Activated T-helper 1 cell treated with anti-CD3 and anti-CD28 coated beads, Interleukin-2, amount 50 U/mL, for 16 hours (primary cell): ENCODE measurements around the gene HCN2.
A peak's percentile ranks its signal among the peaks of the same experiment; 100 is the strongest.

Experiments
- DNase-seq, 2 donors: peaks; one replicate each; pipeline ENCODE4 v3.0.0-alpha.2; 2020; ENCODE audit warnings: low read depth in 1 of 2, low spot score in 1 of 2

HCN2 gene

DNA sequence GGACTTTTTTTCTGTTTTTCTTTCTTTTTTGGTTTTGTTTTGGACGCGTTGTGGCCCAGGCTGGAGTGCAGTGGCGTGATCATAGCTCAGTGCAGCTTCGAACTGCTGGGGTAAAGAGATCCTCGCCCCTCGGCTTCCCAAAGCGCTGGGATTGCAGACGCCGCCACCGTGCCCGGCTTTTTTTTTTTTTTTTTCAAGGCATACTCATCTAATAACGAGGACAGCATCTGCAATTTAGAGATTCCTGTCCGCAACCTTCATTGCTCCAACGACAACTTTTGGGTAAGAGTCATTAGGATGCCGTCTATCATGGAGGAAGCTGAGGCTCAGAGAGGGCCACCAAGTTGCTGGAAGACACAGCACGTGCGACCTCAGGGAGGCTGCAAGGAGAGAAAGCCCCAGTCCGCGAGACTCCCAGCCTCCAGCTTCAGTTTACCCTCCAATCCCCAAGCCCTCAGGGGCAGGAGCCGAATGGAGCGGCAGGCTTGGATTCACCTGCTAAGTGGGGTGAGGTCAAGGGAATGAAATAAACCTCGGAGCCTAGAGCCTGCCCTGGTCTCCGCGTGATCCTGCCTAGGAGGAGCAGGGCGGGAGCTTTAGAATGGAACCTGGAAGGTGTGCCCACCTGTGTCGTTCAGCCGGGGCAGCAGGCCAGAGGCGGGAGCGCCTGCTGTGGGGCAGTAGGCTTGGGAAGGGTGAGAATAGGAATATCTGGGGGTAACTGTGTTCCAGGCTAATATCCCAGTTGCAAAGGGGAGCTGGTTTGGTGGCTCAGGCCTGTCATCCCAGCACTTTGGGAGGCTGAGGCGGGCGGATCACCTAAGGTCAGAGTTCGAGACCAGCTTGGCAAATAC is 44.3 kb downstream of the HCN2 start:
- no peak for DNase-seq

DNA sequence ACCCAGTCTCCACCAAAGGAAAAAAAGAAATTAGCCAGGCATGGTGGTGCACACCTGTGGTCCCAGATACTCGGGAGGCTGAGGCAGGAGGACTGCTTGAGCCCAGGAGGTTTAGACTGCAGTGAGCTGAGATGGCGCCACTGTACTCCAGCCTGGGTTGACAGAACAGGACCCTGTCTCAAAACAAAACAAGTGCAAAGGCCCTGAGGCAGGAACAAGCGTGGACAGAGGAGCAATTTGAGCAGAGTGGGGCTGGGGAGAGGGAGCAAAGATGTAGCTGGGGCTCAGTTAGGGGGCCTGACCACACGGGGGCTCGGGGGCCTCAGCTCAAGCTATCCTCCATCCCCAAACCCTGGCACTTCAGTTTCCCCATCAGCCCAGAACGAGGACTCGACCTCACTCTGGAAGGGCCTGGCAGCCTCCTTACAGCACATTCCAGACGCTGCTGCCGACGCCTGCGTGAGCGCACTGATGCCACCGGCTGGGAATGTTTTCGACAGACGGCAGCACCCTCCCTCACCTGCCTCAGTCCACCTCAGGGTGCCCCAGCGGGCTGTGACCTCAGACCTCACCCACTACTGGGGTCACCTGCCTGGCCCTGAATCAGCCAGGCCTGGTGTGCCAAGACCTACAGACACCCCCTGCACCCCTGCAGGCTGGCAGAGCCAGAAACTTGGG is 45.4 kb downstream of the HCN2 start:
- DNase-seq = no peak

DNA sequence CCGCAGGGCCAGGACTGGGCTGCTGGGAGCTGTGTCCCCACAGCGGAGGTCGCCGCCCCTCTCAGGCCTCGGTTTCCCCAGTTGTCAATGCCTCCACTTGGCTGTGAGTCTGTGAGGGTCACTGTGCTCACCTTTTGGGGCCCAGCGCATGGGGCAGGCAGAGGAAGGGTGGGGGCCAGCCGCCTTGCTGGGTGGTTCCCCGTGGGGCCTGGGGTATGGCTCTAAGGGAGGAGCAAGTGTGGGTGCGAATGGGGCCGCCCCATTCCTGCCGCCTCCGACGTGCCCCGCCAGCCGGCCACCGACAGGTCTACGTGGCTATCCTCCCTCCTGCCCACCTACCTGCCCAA is 49.2 kb downstream of the HCN2 start:
- DNase-seq = no peak

DNA sequence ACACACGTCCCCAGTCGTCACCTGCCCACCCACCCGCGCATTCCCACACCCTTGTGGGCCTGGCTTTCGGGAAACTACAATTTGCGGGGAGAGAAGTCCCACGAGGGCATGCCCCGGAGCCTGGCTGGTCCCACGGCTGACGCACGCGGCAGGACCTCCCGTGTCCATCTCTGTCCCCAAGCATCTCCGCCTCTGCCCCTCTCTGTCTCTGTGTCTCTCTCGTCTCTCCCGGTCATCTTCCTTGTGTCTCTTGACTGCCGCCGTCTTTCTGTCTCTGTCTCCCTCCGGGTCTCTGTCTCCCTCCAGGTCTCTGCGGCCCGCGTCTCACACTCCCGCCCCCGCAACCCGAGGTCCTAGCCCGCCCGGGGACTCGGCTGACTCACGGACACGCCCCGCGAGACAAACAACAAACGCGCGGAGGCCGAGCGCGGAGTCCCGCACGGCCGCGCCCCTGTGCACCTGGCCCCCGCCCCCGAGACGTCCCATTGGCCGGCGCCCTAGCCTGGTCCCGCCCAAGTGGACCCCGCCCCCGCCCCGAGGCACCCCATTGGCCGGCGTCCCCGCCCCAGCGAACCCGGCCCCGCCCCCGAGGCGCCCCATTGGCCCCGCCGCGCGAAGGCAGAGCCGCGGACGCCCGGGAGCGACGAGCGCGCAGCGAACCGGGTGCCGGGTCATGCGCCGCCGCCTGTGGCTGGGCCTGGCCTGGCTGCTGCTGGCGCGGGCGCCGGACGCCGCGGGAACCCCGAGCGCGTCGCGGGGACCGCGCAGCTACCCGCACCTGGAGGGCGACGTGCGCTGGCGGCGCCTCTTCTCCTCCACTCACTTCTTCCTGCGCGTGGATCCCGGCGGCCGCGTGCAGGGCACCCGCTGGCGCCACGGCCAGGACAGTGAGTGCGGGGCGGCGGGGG is 49.8 kb downstream of the HCN2 start, which contains the start of gene FGF22:
TSS of gene FGF22 (plus strand) at position 627 of the 908 bp plus-strand sequence. CDS start at position 674, 47 bp downstream.
- peak; percentile 97 for DNase-seq

DNA sequence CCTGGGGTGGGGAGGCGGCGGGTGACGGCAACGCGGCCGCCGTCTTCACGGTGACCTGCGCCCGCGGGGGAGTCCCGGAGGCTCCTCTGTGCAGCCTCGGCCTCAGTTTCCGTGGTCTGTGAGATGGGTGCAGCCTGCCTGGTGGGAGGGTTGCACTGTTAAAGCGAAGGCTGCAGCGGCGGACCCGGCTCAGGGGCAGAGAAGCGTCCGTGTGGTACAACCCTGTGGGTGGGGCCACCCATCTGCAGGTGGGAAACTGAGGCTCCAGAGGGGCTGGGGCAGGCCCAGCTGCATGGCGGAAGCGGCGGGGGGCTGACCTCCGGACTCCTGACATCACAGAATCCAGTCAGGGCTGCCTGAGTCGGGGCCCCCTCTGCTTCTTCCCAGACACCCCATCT is 50.5 kb downstream of the HCN2 start:
- no peak for DNase-seq

DNA sequence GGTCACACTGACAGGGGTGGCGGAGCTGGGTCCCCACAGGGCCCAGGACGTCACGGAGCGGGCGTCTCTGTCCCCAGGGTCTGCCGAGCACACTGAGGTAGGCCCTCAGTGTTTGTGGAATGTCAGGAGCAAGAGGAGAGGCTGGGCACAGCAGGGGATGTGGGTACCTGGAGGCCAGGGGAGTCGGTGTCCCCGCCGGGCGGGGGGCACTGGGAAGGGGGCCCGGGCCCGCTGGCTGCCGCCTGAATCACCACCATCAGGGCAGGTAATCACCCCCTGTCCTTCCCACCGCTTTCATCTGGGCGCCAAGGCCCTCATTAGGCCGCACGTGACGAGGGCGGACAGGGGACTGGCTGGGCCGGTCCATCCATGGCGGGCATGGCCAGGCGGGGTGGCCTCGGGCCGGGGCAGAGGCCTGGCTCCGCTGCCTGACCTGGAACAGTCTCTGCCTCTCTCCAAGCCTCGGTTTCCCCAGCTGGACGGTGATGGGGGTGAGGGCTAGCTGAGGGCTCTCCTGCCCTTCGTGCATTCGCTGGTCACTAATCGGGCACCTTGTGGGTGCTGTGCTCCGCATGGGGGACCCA is 51.0 kb downstream of the HCN2 start:
- no peak for DNase-seq

DNA sequence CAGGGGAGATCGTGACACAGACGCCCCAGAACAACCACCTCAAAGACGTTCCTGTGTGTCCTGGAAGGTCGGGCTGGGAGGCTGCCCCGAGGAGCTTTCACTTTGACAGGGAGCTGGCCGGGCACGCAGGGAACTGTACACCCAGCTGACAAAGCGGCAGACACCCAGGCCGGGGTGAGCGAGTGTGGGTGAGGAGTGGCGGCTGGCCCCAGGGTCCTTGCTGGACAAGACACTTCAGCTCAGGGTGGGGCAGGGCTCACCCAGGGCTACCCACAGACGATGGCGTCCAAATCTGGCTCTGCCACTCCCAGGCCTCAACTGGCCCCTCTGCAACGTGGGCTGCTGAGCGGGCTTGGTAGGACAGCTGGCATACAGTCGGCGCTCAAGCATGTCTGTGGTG is 52.0 kb downstream of the HCN2 start:
- no peak for DNase-seq

DNA sequence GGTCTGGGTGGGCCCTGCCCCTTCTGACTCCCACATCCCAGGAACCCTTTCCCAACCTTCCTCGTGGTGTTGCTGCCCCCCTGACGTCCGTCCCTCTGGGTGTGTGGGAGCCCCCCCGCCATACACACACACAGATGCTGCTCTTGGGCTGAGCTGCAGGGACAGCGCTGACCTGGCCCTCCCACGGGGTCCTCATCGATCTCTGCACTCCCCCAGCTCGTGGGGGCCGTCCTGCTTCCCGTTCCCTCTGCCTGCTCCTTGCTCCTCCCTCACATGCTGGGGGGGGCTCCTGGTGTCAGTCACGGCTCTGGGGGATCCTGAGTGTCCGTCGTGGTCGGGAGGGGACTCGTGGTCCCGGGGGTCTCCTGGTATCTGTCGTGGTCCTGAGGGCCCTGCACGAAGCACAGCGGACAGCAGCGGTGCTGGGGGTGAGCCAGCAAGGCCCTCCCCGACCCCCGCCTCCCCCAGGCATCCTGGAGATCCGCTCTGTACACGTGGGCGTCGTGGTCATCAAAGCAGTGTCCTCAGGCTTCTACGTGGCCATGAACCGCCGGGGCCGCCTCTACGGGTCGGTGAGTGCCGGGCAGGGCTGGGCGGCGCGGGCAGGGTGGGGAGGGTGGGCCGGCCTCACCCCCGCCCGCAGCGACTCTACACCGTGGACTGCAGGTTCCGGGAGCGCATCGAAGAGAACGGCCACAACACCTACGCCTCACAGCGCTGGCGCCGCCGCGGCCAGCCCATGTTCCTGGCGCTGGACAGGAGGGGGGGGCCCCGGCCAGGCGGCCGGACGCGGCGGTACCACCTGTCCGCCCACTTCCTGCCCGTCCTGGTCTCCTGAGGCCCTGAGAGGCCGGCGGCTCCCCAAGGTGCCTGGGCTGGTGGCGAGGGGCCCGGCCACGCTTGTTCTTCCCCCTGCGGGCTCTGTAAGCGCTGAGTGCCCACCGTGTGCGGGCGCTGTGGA is 53.4 kb downstream of the HCN2 start:
- no peak for DNase-seq

DNA sequence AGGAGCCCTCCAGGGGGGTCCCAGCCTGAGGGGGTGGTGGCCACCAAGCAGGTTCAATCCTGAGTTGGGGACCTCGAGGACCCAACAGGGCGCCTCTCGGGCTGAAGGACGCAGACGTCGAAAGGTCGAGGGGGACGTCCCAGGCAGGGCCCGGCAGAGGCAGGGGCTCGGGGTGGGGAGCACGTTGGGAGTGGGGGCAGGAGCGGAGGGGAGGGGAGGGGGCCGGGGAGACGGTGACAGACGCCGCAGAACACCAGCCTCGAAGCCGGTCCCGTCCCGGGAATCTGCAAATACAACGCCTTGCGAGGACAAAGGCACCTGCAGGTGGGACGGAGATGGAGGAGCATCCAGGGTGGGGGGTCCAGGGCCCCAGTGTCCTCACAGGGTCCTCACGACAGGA is 54.1 kb downstream of the HCN2 start:
- DNase-seq = no peak

DNA sequence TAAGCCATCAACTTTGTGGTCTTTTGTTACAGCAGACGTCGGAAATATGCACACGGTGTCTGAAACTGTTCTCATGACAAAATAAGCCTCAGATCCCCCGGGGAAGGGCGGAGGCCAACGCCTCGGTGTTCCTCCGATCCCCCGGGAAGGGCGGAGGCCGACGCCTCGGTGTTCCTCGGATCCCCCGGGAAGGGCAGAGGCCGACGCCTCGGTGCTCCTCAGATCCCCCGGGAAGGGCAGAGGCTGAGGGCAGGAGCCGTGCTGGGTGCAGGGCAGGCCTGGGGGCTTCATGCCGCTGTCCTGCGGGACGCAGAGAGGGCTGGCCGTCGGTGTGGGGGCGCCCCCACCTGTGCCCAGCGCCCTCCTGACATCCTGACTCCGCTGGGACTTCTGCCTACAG is 54.7 kb downstream of the HCN2 start:
- DNase-seq = no peak

DNA sequence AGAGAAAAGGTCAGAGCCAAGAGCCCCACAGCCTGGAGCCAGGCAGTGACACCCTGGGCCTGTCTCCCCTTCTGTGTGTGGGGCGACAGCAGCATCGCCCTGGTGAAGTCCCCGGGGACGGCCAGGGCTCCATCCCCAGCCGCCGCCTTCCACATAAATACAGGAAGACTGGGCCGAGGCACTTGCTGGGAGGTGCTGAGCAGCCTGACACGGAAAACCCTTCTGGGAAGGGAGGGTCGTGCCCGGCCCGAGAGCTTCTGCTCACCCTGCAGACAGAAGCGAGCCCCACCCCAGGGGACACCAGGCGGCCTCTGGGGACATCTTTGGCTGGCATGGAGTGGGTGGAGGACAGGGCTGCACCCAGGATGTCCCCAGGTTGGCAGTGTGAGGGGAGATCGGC is 55.1 kb downstream of the HCN2 start:
- no peak for DNase-seq

DNA sequence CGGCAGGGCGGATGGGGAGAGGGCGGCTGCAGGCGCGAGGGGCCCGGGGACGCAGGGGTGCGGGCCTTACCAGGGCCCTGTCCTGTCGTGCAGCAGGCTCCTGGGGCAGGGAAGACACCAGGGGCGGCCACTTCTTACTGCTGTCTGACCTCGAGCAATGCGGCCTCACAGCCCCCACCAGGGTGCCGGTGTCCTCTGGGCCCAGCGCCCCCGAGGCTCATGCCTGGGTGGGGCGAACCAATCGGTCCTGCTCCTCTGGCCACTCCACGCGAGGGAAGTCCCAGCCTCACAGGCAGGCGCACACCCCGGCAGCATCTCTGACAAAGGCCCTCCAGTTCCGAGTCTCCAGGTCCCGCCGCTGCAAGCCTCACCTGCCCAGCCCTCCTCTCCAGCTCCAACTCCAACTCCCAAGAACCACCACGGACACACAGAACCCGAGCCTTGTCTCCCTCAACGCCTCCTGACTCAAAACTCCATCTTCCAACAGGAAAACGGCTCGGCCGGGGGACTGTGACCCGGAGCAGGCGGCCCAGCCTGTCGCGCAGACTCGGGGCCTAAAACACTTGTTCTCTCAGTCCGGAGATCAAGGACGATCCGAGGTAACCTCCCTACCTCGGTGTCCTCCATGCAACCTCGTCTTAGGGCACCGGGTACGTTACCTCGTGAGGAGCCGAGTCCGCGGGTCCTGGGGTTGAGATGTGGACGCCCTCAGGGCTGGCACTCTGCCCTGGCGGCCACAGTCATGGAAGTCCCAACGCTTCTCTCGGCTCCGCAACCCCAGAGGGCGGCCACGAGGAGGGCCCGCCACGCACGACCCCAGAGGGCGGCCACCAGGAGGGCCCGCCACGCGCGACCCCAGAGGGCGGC is 56.5 kb downstream of the HCN2 start:
- DNase-seq = no peak

DNA sequence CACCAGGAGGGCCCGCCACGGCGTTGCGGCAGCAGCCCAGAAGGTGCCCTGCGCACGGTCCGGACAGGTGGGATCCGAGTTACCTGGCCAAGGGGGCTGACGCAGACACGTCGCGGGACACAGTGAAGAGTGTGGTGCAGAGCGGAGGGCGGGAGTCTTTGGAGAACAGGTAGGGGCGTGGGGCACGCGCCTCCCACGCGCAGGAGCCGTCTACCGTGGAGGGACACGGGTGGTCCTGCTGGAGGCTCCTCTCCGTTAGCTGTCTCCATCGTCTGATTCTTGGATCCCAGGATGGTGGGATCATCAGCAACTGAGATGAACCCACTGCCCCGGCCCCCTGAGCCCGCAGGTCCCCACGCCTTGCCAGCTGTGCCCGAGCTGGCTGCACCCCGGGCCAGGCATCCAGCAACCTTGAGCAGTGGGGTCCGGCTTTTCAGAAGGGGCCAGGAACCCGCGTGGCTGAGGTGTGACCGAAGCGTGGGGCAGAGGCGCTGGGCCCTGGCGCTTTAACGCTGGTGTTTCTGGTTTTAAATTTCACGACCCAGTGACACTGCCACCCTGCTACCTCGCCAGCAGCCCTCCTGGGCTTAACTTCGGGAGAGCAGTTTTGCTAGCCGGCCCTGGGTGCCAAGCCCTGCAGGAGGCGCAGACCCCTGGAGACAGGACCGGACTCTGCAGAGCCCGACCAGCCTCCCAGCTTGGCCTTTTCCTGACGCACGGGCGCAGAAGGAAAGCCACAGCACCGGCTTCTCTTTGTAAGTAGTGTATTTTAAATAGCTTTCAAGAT is 57.3 kb downstream of the HCN2 start:
- DNase-seq = no peak

DNA sequence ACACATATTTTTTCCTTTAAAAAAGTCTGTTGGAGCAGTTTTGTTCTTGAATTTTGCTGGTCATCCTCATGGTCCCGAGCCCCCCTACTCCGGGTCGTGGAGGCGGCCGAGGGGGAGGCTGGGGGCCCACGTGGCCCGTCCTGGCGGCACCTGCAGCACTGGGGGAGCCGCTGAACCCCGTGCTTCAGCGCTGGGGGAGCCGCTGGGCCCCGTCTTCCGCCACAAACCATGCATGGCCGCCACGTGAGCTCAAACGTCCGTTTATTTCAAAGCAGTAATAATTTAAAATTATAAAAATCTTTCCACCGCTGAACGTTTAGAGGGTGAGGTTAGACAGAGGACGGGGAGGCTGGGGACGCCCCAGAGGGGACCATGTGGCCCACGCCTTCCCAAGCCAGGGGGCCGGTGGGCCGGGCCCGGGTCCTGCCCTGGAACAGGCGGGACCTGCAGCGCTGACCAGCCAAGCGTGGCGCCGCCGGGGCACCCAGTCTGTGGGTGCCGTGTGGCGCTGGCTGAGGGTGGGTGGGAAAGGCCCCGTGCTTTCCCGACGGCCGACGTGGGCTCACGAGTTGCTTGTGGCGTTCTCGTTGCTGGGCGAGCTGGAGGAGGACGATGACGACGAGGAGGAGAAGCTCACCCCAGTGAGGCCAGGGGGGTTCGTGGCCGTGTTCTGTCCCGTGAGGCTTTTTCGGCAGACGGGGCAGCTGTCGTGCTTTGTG is 58.0 kb downstream of the HCN2 start:
- DNase-seq = no peak

DNA sequence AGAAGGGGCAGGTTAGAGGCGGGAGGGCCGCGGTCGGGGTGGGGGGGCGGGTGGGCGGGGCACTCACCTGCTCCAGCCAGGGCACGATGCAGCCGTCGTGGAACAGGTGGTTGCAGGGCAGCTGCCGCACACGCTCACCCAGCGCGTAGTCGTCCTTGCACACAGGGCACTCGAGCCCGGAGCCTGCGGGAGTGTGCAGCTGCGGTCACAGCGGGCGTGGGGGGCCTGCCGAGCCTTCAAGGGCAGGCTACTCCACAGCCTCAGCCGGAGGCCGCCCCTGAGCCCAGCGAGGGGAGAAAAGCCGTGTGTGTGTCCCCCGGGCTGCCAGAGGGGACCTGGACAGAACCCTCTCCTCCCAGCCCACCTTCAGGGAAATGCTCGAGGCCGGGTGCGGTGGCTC is 58.6 kb downstream of the HCN2 start:
- no peak for DNase-seq

DNA sequence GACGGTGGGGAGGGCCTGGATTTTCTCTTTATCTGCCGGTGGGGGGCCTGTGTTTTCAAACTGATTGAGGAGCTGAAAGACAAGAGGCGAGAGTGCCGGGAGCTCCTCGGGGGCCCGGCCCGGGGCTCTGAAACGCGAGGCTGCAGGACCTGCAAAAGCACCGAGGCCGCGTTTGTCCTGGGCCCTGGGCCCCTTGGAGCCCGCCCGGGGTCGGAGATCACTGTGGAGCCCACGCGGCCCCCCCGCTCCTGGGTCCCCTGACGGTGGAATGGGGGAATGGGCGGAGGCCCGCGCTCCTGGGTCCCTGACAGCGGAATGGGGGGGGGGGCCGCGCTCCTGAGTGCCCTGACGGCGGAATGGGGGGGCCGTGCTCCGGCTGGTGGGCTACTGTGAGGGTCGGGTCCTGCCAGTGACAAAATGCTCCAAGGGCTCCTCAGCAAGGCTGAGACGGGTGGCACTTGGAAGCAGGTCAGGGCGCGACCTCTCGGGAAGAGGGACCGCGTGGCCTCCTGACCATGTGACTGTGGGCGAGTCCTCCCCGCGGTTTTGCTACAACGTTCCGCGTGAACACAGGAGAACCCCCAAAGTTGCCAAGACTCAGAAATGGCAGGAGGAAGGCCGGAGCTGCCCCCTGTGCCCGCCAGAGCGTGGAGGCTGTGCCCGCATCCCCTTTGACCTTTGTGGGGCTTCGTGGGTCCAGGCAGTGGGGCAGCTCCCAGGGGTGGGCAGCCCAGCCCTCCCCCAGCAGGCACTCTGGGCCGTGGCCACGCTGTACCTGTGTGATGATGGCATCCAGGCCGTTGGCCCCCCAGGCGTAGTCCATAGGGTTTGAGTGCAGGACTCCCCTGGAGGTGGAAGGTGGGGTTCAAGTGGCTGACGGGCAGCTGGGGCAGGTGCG is 59.5 kb downstream of the HCN2 start:
- DNase-seq = no peak

DNA sequence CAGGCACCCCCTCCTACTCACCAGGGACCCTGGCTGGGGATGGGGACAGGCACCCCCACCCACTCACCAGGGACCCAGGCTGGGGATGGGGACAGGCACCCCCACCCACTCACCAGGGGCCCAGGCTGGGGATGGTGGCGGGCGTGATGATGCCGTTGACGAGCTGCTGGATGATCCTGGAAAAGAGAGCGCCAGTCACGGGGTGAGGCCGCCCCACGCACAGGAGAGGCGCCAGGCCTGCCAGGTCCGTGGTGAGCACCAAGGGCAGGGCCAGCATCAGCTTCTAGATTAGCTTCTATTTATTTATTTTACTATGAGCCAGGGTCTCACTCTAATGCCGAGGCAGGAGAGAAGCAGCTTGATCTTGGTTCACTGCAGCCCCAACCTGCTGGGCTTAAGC is 60.4 kb downstream of the HCN2 start:
- DNase-seq = no peak
